ENCODE results near the gene ABCD1. TPM values are rescaled to one million over a fixed set of nuclear protein-coding genes. Genes with fewer than 3 reads are reported as not detected.

Gene ABCD1
- total and polyA plus RNA-seq, 12 donors: 9.3 to 24.2 (median 14.4) TPM

- peak in 1 of 2 donors; percentile 3 for DNase-seq
These were observed 53.5 kb downstream of the ABCD1 start for GRCh38 chrX:153778181-153778580.

GRCh38 chrX:153778684-153779101, 54.0 kb downstream of the ABCD1 start:
- Histone ChIP-seq H3K27me3 (peaks cover 0 to 24% (median 0%) of the 10 kb centered on the region in 7 donors), H3K4me1 (peaks cover 0 to 31% (median 6%) of the 10 kb centered on the region in 9 donors), H3K27ac (no peak overlapping the region), H3K4me3 (no peak overlapping the region), H3K9me3 (no peaks in the 10 kb centered on the region), H3K36me3 (peaks cover 0 to 3% (median 0%) of the 10 kb centered on the region in 9 donors)
- no peak for TF ChIP-seq CTCF (IDR thresholded peaks at IDR 0.05)
- intact Hi-C loops (cut with DNase I): no loop called here
- 82 to 84% methylated on average over 13 to 16 of the region's 16 CpGs for WGBS, 2 donors
- ATAC-seq (no peak), DNase-seq (no peak)

More at GRCh38 chrX:153778181-153778580, 53.5 kb downstream of the ABCD1 start:
- WGBS, 2 donors: 63 to 65% methylated on average over 16 to 17 of the region's 17 CpGs
- no peak for ATAC-seq
- H3K36me3 ChIP-seq: peaks cover 0 to 3% (median 0%) of the 10 kb centered on the region in 9 donors
- TF ChIP-seq CTCF (IDR thresholded peaks at IDR 0.05): no peak
- peaks cover 0 to 24% (median 0%) of the 10 kb centered on the region in 7 donors for H3K27me3 ChIP-seq
- no peak overlapping the region for H3K27ac ChIP-seq
- no peaks in the 10 kb centered on the region for H3K9me3 ChIP-seq
- intact Hi-C loops (cut with DNase I): no loop called here
- H3K4me1 ChIP-seq: peaks cover 0 to 31% (median 6%) of the 10 kb centered on the region in 9 donors
- H3K4me3 ChIP-seq: no peak overlapping the region

- intact Hi-C loops (cut with DNase I): no loop called here
- TF ChIP-seq CTCF (IDR thresholded peaks at IDR 0.05): no peak
- Histone ChIP-seq H3K4me1 (peaks cover 0 to 31% (median 6%) of the 10 kb centered on the region in 9 donors), H3K9me3 (no peaks in the 10 kb centered on the region), H3K27me3 (peaks cover 0 to 24% (median 0%) of the 10 kb centered on the region in 7 donors), H3K4me3 (peak overlapping the region in 5 of 10 donors; percentile 35 to 51 (median 42)), H3K27ac (peak overlapping the region in 9 of 10 donors; percentile 54 to 89 (median 78)), H3K36me3 (peaks cover 0 to 13% (median 0%) of the 10 kb centered on the region in 9 donors)
- no peak for DNase-seq
- 68 to 71% methylated on average over 17 to 18 of the region's 18 CpGs for WGBS, 2 donors
- ATAC-seq: peak in 1 of 8 donors; percentile 0
These were observed 55.4 kb downstream of the ABCD1 start for GRCh38 chrX:153779891-153780677.

GRCh38 chrX:153780678-153781427, 56.2 kb downstream of the ABCD1 start, which contains the start of gene SRPK3:
Gene SRPK3, plus strand, starts transcription at chrX:153781041. Its CDS starts 46 bp downstream, at chrX:153781087.
- Histone ChIP-seq H3K4me3 (peak within 1 kb of the TSS in 8 of 10 donors; percentile 7 to 51 (median 36)), H3K27me3 (peaks cover 0 to 24% (median 0%) of the 10 kb centered on the region in 7 donors), H3K9me3 (no peaks in the 10 kb centered on the region), H3K27ac (peak within 1 kb of the TSS; percentile 54 to 89 (median 78)), H3K36me3 (peaks cover 0 to 21% (median 0%) of the 10 kb centered on the region in 9 donors), H3K4me1 (peaks cover 0 to 31% (median 6%) of the 10 kb centered on the region in 9 donors)
- TF ChIP-seq CTCF (IDR thresholded peaks at IDR 0.05): no peak
- peak in 1 of 2 donors; percentile 42 for DNase-seq
- peak; percentile 45 to 76 (median 68) for ATAC-seq
- 7 to 15% methylated on average over 24 to 49 of the region's 52 CpGs for WGBS, 2 donors
- intact Hi-C loops (cut with DNase I): no loop called here

Measured in heart right ventricle (tissue), 16 donors.